Activated CD4-positive, alpha-beta T cell treated with anti-CD3 and anti-CD28 coated beads, Interleukin-2, amount 50 U/mL, for 16 hours (primary cell): ENCODE measurements around the gene TIGD3.

Experiments
- DNase-seq: peaks from one replicate; pipeline ENCODE4 v3.0.0-alpha.2; 2020

Gene TIGD3

GRCh38 chr11:65373839-65374580 is 19.5 kb downstream of the TIGD3 start:
- no peak for DNase-seq

GRCh38 chr11:65375012-65375411 is 20.5 kb downstream of the TIGD3 start:
- DNase-seq: no peak

- DNase-seq: no peak
Measured at GRCh38 chr11:65376138-65376713, 21.7 kb downstream of the TIGD3 start.

GRCh38 chr11:65377036-65377435 is 22.5 kb downstream of the TIGD3 start:
- no peak for DNase-seq

GRCh38 chr11:65377777-65378176 is 23.2 kb downstream of the TIGD3 start:
- no peak for DNase-seq

GRCh38 chr11:65378208-65378927 is 23.8 kb downstream of the TIGD3 start:
- no peak for DNase-seq

GRCh38 chr11:65378928-65379638 is 24.5 kb downstream of the TIGD3 start:
- DNase-seq: no peak

GRCh38 chr11:65379698-65380459 is 25.3 kb downstream of the TIGD3 start:
- DNase-seq: no peak

- DNase-seq: no peak
Measured at GRCh38 chr11:65380460-65381119, 26.0 kb downstream of the TIGD3 start.

- DNase-seq: peak; percentile 64
Measured at GRCh38 chr11:65381716-65382032, 27.1 kb downstream of the TIGD3 start.

- DNase-seq: peak; percentile 97
Measured at GRCh38 chr11:65382033-65382803, 27.7 kb downstream of the TIGD3 start, which contains the start of gene SLC25A45. Gene SLC25A45 (minus strand): TSS chr11:65382646. CDS start chr11:65381951, 695 bp downstream.

GRCh38 chr11:65382804-65383368 is 28.3 kb downstream of the TIGD3 start:
- DNase-seq: no peak

GRCh38 chr11:65383778-65384177 is 29.2 kb downstream of the TIGD3 start:
- no peak for DNase-seq

GRCh38 chr11:65384301-65384889 is 29.8 kb downstream of the TIGD3 start:
- no peak for DNase-seq

- peak; percentile 84 for DNase-seq
Measured at GRCh38 chr11:65386307-65387140, 32.0 kb downstream of the TIGD3 start, which contains the start of gene FRMD8. Gene FRMD8 (plus strand): TSS chr11:65386637. CDS start chr11:65387037, 400 bp downstream.

GRCh38 chr11:65388731-65389130 is 34.2 kb downstream of the TIGD3 start:
- DNase-seq: peak; percentile 34

- DNase-seq: no peak
Measured at GRCh38 chr11:65389294-65389980, 34.9 kb downstream of the TIGD3 start.

GRCh38 chr11:65390099-65390941 is 35.8 kb downstream of the TIGD3 start:
- no peak for DNase-seq
